Measurements from ENCODE around the gene METTL22. TPM values are rescaled to one million over a fixed set of nuclear protein-coding genes. Genes with fewer than 3 reads are reported as not detected.

METTL22 gene
- total and polyA plus RNA-seq, 2 donors (not counting 3 experiments of a cell fraction or from before 2014, with no cell fraction given), result 42.0 to 52.6 TPM

DNA sequence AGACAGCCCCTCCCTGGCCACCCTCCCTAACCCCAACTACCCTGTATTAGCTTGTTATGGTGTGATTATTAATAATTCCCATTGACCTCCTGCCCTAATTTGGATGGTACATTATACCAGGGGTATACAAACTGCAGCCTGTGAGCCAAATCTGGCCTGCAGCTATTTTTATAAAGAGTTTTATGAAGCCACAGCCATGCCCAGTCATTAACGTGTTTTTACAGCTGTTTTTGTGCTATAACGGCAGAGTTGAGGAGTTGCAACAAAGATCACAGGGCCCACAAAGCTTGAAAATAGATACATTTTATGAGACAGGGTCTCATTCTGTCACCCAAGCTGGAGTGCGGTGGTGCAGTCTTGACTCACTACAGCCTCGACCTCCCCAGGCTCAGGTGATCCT lies 6.0 kb downstream of the METTL22 start:
- DNase-seq (ENCODE audit: low read depth, low spot score), result no peak
- FAIRE-seq, result no peak
- H4K20me1 ChIP-seq (replicated peaks; ENCODE audit: control insufficient read depth, extremely low read depth, insufficient read depth, low read length), result no peaks in the 10 kb centered on the region
- CTCF ChIA-PET, result interaction anchor here (1.2 to 1.5 kb wide), 2 partner anchors 507 to 1888 kb away, joined by 3 read pairs; no protein-coding TSS in a partner anchor
- H2AFZ ChIP-seq (ENCODE audit: low read depth, low read length), result no peak overlapping the region
- H3K9me3 ChIP-seq (replicated peaks; ENCODE audit: control insufficient read depth, insufficient read depth, low read length), result no peaks in the 10 kb centered on the region
- intact Hi-C loops (cut with micrococcal nuclease) (no loop called here), dilution Hi-C loops (cut with MboI; ENCODE audit: extremely low pct_ligation_motif_present, low sequenced_read_pairs) (no loop called here)
- POLR2A ChIA-PET, result no interaction called here
- H3K4me3 ChIP-seq (replicated peaks in 1 of 3; ENCODE audit: insufficient read depth in 1 of 3, low read depth in 1 of 3, low read length in 3 of 3), result no peak overlapping the region
- peaks cover 5% of the 10 kb centered on the region for H3K4me1 ChIP-seq (ENCODE audit: control insufficient read depth, extremely low read depth, insufficient read depth, low read length)
- no peak overlapping the region for H3K9ac ChIP-seq (replicated peaks; ENCODE audit: extremely low read depth, insufficient read depth, low read length)
- H3K9me1 ChIP-seq (replicated peaks; ENCODE audit: control insufficient read depth, extremely low read depth, insufficient read depth, low read length), result no peaks in the 10 kb centered on the region
- peaks cover 15% of the 10 kb centered on the region for H3K79me2 ChIP-seq (ENCODE audit: control insufficient read depth, insufficient read depth, low read length)
- peaks cover 21 to 47% of the 10 kb centered on the region in 2 experiments for H3K36me3 ChIP-seq (ENCODE audit: control insufficient read depth in 2 of 2, extremely low read depth in 1 of 2, insufficient read depth in 2 of 2, low read length in 2 of 2)
- no peak overlapping the region for H3K4me2 ChIP-seq (ENCODE audit: insufficient read depth, low read length)
- no peak overlapping the region for H3K27ac ChIP-seq (ENCODE audit: insufficient read depth, low read depth, low read length)
- TF ChIP-seq JUN (IDR thresholded peaks at IDR 0.05; ENCODE audit: borderline replicate concordance, insufficient read depth, insufficient read length, low read depth) (no peak), GATA2 (IDR thresholded peaks at IDR 0.05; ENCODE audit: insufficient read depth, insufficient read length, low read depth, low read length) (no peak), EZH2 (IDR thresholded peaks at IDR 0.05; ENCODE audit: borderline replicate concordance, low read depth, low read length, severe bottlenecking) (no peak), POLR2A (IDR thresholded peaks at IDR 0.05; ENCODE audit: low read depth, low read length) (no peak), FOS (IDR thresholded peaks at IDR 0.05; ENCODE audit: borderline replicate concordance, insufficient read depth, low read length) (no peak), POLR2AphosphoS5 (IDR thresholded peaks at IDR 0.05; ENCODE audit: insufficient read depth, low read depth, low read length) (no peak), MYC (IDR thresholded peaks at IDR 0.05; ENCODE audit: low read depth, low read length) (no peak)
- TF ChIP-seq, protein P1, sequence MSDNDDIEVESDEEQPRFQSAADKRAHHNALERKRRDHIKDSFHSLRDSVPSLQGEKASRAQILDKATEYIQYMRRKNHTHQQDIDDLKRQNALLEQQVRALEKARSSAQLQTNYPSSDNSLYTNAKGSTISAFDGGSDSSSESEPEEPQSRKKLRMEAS (IDR thresholded peaks at IDR 0.05; ENCODE audit: insufficient read depth, insufficient read length), result no peak
- TF ChIP-seq, protein P2, sequence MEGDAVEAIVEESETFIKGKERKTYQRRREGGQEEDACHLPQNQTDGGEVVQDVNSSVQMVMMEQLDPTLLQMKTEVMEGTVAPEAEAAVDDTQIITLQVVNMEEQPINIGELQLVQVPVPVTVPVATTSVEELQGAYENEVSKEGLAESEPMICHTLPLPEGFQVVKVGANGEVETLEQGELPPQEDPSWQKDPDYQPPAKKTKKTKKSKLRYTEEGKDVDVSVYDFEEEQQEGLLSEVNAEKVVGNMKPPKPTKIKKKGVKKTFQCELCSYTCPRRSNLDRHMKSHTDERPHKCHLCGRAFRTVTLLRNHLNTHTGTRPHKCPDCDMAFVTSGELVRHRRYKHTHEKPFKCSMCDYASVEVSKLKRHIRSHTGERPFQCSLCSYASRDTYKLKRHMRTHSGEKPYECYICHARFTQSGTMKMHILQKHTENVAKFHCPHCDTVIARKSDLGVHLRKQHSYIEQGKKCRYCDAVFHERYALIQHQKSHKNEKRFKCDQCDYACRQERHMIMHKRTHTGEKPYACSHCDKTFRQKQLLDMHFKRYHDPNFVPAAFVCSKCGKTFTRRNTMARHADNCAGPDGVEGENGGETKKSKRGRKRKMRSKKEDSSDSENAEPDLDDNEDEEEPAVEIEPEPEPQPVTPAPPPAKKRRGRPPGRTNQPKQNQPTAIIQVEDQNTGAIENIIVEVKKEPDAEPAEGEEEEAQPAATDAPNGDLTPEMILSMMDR (IDR thresholded peaks at IDR 0.05; ENCODE audit: extremely low read depth in 1 of 2, insufficient read depth in 1 of 2, low read depth in 1 of 2, low read length in 2 of 2), result no peak
- no TSS peak for BruUV-seq (replicated peaks)
- no peaks in the 10 kb centered on the region for H3K27me3 ChIP-seq (ENCODE audit: control insufficient read depth in 2 of 2, insufficient read depth in 2 of 2, low read length in 2 of 2)
